GM21717 (cell line): ENCODE results near the gene NTF4.

ENCODE experiments used
- ATAC-seq: cut with Tn5 transposase; IDR thresholded peaks from one replicate; pipeline ENCODE4 v1.9.1; 2021; ENCODE audit warnings: mild to moderate bottlenecking, moderate library complexity; ENCODE audit not compliant: unreplicated experiment

Gene NTF4

GRCh38 chr19:49064768-49065611 lies at the start of gene NTF4:
Gene NTF4, minus strand, starts transcription at chr19:49064818. Its CDS starts 2,821 bp downstream, at chr19:49061997.
- ATAC-seq, result no peak

- ATAC-seq, result no peak
These were observed 49.4 kb upstream of the NTF4 start, which contains the start of gene LIN7B for GRCh38 chr19:49113762-49114629. Gene LIN7B, plus strand, starts transcription at chr19:49114370. Its CDS starts 35 bp downstream, at chr19:49114405.

- no peak for ATAC-seq
These were observed 46.8 kb upstream of the NTF4 start for GRCh38 chr19:49111218-49111998.

- ATAC-seq, result no peak
These were observed 45.9 kb upstream of the NTF4 start for GRCh38 chr19:49110567-49110966.

GRCh38 chr19:49109569-49110233 lies 45.1 kb upstream of the NTF4 start:
- no peak for ATAC-seq

GRCh38 chr19:49109051-49109450 lies 44.4 kb upstream of the NTF4 start:
- ATAC-seq, result no peak

- no peak for ATAC-seq
These were observed 43.2 kb upstream of the NTF4 start for GRCh38 chr19:49107625-49108459.

- no peak for ATAC-seq
These were observed 42.1 kb upstream of the NTF4 start for GRCh38 chr19:49106648-49107135.

GRCh38 chr19:49104229-49104864 lies 39.7 kb upstream of the NTF4 start:
- no peak for ATAC-seq

GRCh38 chr19:49103331-49104085 lies 38.9 kb upstream of the NTF4 start:
- no peak for ATAC-seq

- ATAC-seq, result no peak
These were observed 37.7 kb upstream of the NTF4 start for GRCh38 chr19:49102303-49102702.

- no peak for ATAC-seq
These were observed 36.5 kb upstream of the NTF4 start for GRCh38 chr19:49101160-49101559.

- no peak for ATAC-seq
These were observed 34.2 kb upstream of the NTF4 start for GRCh38 chr19:49098795-49099194.

- no peak for ATAC-seq
These were observed 33.1 kb upstream of the NTF4 start for GRCh38 chr19:49097453-49098288.

- no peak for ATAC-seq
These were observed 30.2 kb upstream of the NTF4 start for GRCh38 chr19:49094505-49095482.

GRCh38 chr19:49092686-49093085 lies 28.1 kb upstream of the NTF4 start:
- no peak for ATAC-seq
